NCI-H2029 treated with DMSO at 0.1 percent for 48 hours (cell line): ENCODE results near the gene OPCML.

Experiments
- DNase-seq: peaks from one replicate; lab custom pipeline; 2025; lab: John Stamatoyannopoulos, UW

OPCML gene

DNA sequence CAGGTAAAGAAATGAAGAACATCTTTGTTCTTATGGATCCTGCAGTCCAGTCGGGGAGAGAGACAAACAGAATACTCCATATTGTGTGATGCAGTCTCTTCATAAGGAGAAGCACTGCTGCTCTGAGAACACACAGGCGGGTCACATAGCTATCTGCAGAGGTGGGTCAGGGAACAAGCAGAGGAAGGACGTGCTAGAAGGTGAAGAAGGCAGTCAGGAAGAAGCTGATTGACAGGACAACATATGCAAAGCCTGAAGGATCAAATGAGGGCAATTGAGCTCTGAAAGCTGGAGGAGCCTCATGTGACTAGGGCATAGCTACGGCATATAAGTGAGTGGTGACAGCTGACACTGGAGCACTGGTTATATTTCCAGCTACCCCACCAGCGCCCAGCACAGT, 122.5 kb downstream of the OPCML start:
- DNase-seq, result no peak

DNA sequence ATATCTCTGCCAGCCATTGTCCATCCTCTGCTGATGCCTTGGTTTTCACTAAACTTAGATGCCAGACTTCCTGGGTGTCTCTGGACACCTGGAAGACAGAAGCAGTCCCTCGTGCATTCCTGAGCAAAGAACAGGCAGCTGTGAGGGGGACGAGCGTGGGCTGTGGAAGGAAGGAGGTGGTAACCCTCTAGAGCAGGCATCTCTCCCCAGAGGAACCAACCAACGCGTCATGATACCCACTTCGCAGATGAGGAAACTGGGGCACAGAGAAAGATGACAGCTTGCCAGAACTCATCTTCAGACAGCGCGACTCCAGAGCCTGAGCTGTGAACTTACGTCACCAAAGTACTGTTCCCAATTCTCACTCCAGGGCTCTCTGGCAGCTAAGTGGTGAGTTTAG, 123.4 kb downstream of the OPCML start:
- no peak for DNase-seq

DNA sequence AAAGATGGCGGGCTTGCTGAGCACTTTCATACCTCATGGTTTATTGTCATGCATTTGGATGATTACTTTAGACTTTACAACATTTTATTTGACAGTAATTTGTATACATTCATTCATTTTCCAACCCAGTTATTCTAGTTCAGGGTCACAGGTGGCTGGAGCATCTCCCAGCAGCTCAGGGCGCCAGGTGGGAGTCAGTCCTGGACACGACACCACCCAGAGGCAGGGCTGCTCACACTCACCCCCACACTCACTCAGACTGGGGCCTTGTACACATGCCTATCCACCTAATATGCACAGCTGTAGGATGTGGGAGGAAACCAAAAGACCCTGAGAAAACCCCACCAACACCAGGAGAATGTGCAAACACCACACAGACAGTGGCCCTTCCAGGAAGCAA, 123.9 kb downstream of the OPCML start:
- DNase-seq, result no peak

DNA sequence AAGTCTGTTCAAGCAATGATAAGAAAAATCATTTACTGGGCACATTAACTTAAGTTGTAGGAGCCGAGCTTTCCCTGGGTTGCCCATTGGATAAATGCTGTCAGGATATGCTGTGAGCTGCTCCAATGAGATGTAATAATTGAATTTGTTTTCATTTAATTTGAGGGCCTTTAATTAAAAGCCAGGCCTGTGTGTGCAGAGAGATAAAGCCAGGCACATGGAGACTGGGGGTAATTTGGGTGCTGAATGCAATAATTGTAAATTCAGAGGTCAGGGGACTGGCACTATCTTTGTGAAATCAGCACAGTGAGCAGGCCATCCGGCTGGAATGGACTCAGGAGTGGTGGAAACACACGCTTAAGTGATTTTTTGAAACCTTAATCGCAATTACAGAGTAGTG, 125.8 kb downstream of the OPCML start:
- DNase-seq, result no peak

- DNase-seq, result no peak
Observed at GRCh38 chr11:133403900-133404299, 128.4 kb downstream of the OPCML start.

GRCh38 chr11:133402551-133402950, 129.8 kb downstream of the OPCML start:
- DNase-seq, result no peak

GRCh38 chr11:133399855-133400625, 132.3 kb downstream of the OPCML start:
- no peak for DNase-seq

DNA sequence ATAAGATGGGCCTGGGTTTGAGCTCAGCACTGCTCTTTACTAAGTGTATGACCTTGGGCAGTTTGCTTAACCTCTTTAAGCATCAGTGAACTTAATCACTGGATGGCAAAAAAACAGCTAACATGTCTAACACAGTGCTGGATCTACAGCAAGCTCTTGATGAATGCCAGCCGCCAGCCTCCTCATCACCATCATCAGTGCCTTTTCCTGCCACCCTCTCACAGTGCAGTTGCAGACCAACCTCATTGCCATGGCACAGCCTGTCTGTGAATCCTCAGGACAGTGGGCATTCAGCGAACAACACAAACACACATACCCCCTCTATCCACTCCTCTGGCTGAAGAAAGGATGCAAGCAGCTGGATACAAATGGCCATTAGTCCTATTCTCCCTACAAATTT, 133.0 kb downstream of the OPCML start:
- DNase-seq, result no peak

GRCh38 chr11:133390803-133391202, 141.5 kb downstream of the OPCML start:
- no peak for DNase-seq

- DNase-seq, result no peak
Observed at GRCh38 chr11:133388975-133389568, 143.2 kb downstream of the OPCML start.

- no peak for DNase-seq
Observed at GRCh38 chr11:133388260-133388659, 144.0 kb downstream of the OPCML start.

DNA sequence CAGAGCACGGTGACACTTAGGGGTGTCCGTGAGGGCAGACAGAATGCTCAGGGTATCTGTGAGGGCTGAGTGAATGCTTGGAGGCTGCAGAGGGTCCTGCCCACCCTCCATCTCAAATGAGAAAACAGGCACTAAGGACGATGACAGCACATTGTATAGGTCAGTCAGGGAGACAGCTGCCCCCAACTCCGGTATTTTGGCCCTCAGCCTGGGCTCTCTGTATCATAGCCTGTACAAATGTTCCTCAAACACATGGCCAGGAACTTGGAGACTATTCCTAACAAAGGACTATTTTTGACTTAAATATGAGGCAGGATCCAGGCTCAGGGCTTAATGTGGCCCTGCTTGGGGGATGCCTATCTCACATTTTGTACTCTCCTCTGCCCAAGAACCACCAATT, 145.4 kb downstream of the OPCML start:
- DNase-seq, result no peak

DNA sequence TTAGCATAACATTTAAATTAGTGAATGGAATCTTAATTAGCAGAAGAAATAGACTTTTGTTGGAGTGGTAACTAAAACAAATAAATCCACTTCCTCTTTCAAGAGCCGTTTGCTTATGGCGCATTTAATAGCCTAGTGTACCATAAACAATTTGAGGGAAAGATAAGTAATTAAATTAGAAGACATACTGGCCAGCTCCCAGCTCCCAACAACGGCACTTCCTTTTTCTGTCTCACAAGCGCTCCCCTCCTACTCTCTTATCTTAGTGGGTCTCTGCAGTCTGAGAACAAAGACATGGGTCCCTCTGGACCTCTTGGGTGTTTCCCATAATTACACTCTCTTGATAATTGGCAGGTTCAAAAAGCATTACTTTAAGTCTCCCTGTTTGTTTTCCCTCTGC, 146.0 kb downstream of the OPCML start:
- DNase-seq, result no peak

- DNase-seq, result no peak
Observed at GRCh38 chr11:133385781-133386180, 146.5 kb downstream of the OPCML start.

- DNase-seq, result no peak
Observed at GRCh38 chr11:133384731-133385130, 147.6 kb downstream of the OPCML start.

DNA sequence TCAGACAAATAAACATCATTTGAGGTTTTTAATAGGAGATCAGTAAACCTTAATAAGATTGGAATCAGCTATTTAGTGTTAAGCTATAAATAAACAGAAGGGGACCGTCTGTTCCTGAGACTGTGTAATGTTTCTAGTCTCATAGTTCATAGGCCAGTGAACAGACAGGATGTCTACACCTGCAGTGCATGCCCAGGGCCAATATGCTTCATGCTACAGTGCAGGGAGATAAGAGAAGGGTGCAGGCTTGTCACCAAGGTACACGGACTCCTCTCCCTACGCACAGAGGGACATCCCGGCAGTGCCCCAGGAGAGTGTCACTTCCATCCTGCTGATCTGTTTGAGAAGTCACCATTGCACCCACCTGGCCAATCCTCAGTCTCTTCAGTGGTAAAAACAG, 148.6 kb downstream of the OPCML start:
- no peak for DNase-seq

DNA sequence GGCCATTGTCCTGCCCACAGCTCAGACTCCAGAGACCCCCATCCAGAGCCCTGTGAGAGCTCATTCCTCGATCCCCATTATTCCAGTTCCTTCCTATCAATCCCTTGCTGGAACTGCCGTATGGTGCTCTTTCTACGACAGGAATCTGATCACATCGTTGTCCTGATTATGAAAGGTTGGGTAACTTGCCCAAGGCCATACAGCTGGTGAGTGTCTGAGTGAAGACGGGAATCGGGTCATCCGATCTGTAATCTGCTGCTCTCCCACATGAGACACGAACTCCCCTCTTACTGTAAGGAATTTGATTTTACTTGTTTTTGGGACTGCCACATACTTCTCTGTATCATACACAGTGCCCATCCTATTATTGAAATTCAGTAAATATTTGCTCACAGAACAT, 149.1 kb downstream of the OPCML start:
- no peak for DNase-seq

GRCh38 chr11:133382131-133382812, 150.0 kb downstream of the OPCML start:
- DNase-seq, result no peak

GRCh38 chr11:133381761-133382130, 150.6 kb downstream of the OPCML start:
- no peak for DNase-seq

DNA sequence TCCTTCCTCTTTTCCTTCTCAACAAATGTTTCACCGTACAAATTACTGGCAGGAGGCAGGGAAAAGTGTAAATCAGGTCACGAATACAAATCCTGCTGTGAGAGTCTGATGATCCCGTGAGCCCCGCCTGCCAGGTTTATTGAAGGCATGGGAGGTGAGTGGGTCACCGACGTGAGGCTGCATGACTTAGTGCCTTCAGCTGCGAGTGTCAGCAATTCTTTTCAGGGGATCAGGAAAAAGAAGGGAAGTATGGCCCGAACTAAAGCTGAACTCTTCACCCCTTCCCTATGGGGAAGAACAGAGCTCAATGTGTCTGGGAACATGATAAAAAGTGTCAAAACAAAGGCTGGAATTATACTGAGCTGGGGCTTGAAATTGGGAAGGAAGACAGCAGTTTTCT, 166.2 kb downstream of the OPCML start:
- DNase-seq, result no peak

- no peak for DNase-seq
Observed at GRCh38 chr11:133362916-133363315, 169.4 kb downstream of the OPCML start.

DNA sequence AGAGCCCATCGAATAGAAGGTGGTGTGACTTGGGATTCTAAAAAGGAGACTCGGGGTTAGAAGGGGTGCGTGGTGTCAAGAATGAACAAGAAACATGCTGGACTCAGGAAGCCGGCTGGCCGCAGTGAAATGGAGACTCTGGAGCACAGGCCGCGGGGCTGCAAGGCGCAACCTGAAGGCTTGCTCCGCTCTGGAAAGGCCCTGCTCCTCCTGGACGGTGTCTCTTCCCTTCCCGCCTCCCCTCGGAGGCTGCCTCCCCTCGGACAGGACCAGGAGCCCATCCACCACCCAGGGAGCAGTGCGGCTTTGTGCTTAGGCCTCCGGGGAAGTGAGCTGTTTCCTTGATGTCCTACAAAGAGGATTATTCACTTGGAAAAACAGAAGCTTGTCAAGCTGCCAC, 170.1 kb downstream of the OPCML start:
- DNase-seq, result no peak

DNA sequence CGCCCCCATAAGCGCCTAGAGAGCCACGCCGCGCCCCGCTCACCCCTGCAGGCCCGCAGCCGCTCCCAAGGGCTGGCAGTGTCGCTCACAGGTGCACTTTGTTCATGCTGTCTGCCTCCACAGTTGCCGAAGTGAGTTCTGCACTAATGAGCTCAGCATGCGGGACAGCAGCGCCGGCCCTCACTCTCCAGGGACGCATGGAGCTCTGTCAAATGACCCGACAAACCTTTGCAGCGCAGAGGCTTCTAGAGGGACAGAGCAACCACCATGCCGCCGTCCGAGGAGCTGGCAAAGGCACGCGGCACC, 170.7 kb downstream of the OPCML start:
- DNase-seq, result no peak
